T-cell (primary cell): ENCODE results near the gene SCAPER. TPM values are rescaled to one million over a fixed set of nuclear protein-coding genes. Genes with fewer than 3 reads are reported as not detected.
"Not testable (repeated sequence)": the region's sequence is repeated elsewhere in the genome, so short reads cannot be mapped to it uniquely, and the experiment has no call there.

ENCODE experiments used
- ATAC-seq, 4 experiments: fragments of 200-7000 bp in 3 of 4; fragments of 150-1000 bp in 1 of 4; cut with Tn5 transposase; replicated peaks in 1 of 4; 1 replicate in 3 of 4; 2 replicates in 1 of 4; pipeline ENCODE4 v1.10.0; 2021; ENCODE audit warnings: moderate library complexity in 3 of 4, mild to moderate bottlenecking in 2 of 4, moderate number of reproducible peaks in 1 of 4
- CTCF ChIA-PET, 2 donors: fragments of 300-600 bp; sonication (Branson Sonifier 250); formaldehyde crosslinking; loops; one replicate each; lab custom pipeline; 2022; ENCODE audit warnings: antibody characterized with exemption in 2 of 2; lab: Charles Lee
- POLR2A ChIA-PET, 2 donors: fragments of 300-600 bp; sonication (Branson Sonifier 250); formaldehyde crosslinking; loops; one replicate each; lab custom pipeline; 2022; ENCODE audit warnings: antibody characterized with exemption in 2 of 2; lab: Charles Lee
- DNase-seq, 35 experiments: peaks; one replicate each; pipeline versions ENCODE4 v3.0.0 to v3.0.0-alpha.2; 2013 to 2023
- H3K27ac ChIP-seq: one replicate; pipeline ENCODE4 v1.5.1; 2013; ENCODE audit warnings: low read length
- H3K27me3 ChIP-seq, 2 experiments: replicated peaks in 1 of 2; 1 replicate in 1 of 2; 2 replicates in 1 of 2; pipeline versions ENCODE4 v1.6.1 to v1.7.0; 2013; ENCODE audit warnings: low read length in 1 of 2, mixed read lengths in 1 of 2; ENCODE audit not compliant: control insufficient read depth in 2 of 2, insufficient read depth in 2 of 2; ENCODE audit errors: extremely low read depth in 1 of 2
- H3K36me3 ChIP-seq, 2 donors: 1 replicate in 1 of 2; 2 replicates in 1 of 2; pipeline versions ENCODE4 v1.6.1 to v1.7.0; 2013; ENCODE audit warnings: low read length in 1 of 2; ENCODE audit not compliant: control insufficient read depth in 2 of 2, insufficient read depth in 1 of 2; ENCODE audit errors: extremely low read depth in 1 of 2
- H3K4me1 ChIP-seq, 2 experiments: 1 replicate in 1 of 2; 2 replicates in 1 of 2; pipeline versions ENCODE4 v1.6.1 to v1.7.0; 2013; ENCODE audit warnings: low read length in 2 of 2, mixed read lengths in 1 of 2; ENCODE audit not compliant: insufficient read depth in 2 of 2, control insufficient read depth in 1 of 2; ENCODE audit errors: extremely low read depth in 1 of 2
- H3K4me3 ChIP-seq, 2 donors: 1 replicate in 1 of 2; 2 replicates in 1 of 2; pipeline versions ENCODE4 v1.5.1 to v1.7.0; 2013; ENCODE audit warnings: mild to moderate bottlenecking in 2 of 2, low read length in 1 of 2, moderate library complexity in 1 of 2; ENCODE audit not compliant: control insufficient read depth in 1 of 2; ENCODE audit errors: extremely low read depth in 1 of 2
- H3K9me3 ChIP-seq: 2 replicates; pipeline ENCODE4 v1.7.0; 2013
- H3K27ac Mint-ChIP-seq, 2 donors: one replicate each; pipeline ENCODE4 v1.8.0; 2020 to 2021; ENCODE audit warnings: mild to moderate bottlenecking in 2 of 2, mixed read lengths in 2 of 2
- H3K27me3 Mint-ChIP-seq, 2 donors: one replicate each; pipeline ENCODE4 v1.8.0; 2021 to 2022; ENCODE audit warnings: mixed read lengths in 2 of 2
- H3K36me3 Mint-ChIP-seq: one replicate; pipeline ENCODE4 v1.8.0; 2021; ENCODE audit warnings: mixed read lengths
- H3K4me1 Mint-ChIP-seq, 3 donors: one replicate each; pipeline ENCODE4 v1.8.0; 2020 to 2022; ENCODE audit warnings: mixed read lengths in 3 of 3, mild to moderate bottlenecking in 1 of 3
- H3K4me3 Mint-ChIP-seq, 3 donors: one replicate each; pipeline ENCODE4 v1.8.0; 2020 to 2022; ENCODE audit warnings: mild to moderate bottlenecking in 3 of 3, mixed read lengths in 3 of 3, moderate library complexity in 3 of 3
- H3K9me3 Mint-ChIP-seq, 3 donors: one replicate each; pipeline ENCODE4 v1.8.0; 2020 to 2022; ENCODE audit warnings: mixed read lengths in 3 of 3
- WGBS: methylation state at CpG from one replicate; pipeline ENCODE4 v1.1.5; 2013; ENCODE audit warnings: missing lambda C conversion rate; ENCODE audit not compliant: insufficient coverage; 5-methylcytosine and 5-hydroxymethylcytosine counted together
- total RNA-seq, 35 experiments: library from RNA in 6 of 35; stranded (reverse) in 6 of 35; fragments of 120-200 nt in 1 of 35; gene quantifications; one replicate each; pipeline versions ENCODE4 v1.2.1 to v1.2.4 and lab custom pipeline; 2013 to 2026

SCAPER gene
- total RNA-seq, 5 donors from 2014 or later (not counting 1 experiment from before 2014, with no cell fraction given), result 32.5 to 59.4 (median 44.1) TPM

DNA sequence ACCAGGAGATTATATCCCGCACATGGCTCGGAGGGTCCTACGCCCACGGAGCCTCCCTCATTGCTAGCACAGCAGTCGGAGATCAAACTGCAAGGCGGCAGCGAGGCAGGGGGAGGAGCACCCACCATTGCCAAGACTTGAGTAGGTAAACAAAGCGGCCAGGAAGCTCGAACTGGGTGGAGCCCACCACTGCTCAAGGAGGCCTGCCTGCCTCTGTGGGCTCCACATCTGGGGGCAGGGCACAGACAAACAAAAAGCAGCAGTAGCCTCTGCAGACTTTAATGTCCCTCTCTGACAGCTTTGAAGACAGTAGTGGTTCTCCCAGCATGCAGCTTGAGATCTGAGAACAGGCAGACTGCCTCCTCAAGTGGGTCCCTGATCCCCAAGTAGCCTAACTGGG, 86.2 kb downstream of the SCAPER start:
- H3K9me3 ChIP-seq, POLR2A ChIA-PET, H3K36me3 ChIP-seq, H3K4me3 ChIP-seq, ATAC-seq, CTCF ChIA-PET, H3K27ac ChIP-seq, H3K27me3 Mint-ChIP-seq, H3K27me3 ChIP-seq, H3K9me3 Mint-ChIP-seq, H3K4me1 ChIP-seq: not testable (repeated sequence)
- Mint-ChIP-seq H3K4me3 (peak overlapping the region; percentile 33 to 79 (median 55)), H3K36me3 (peaks cover 25% of the 10 kb centered on the region), H3K27ac (peak overlapping the region; percentile 67 to 75), H3K4me1 (peaks cover 14 to 50% (median 33%) of the 10 kb centered on the region in 3 donors)
- DNase-seq, result peak in 13 of 35 experiments; percentile 1 to 32 (median 5)
- 97% methylated on average over 9 of the region's 9 CpGs for WGBS

DNA sequence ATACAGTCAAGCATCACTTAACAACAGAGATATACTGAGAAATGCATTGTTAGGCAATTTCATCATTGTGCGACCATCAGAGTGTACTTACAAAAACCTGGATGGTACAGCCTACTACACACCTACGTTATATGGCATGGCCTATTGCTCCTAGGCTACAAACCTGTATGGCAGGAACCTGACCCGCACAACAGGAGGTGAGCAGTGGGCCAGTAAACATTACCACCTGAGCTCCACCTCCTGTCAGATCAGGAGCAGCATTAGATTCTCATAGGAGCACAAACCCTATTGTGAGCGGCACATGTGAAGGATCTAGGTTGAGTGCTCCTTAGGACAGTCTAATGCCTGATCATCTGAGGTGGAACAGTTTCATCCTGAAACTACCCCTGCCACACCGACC, 89.7 kb downstream of the SCAPER start:
- H3K4me1 ChIP-seq, result no peaks in the 10 kb centered on the region
- ATAC-seq (no peak), DNase-seq (no peak)
- Mint-ChIP-seq H3K36me3 (peaks cover 28% of the 10 kb centered on the region), H3K27me3 (no peaks in the 10 kb centered on the region), H3K4me3 (no peak overlapping the region), H3K9me3 (peaks cover 3 to 14% (median 4%) of the 10 kb centered on the region in 3 donors), H3K27ac (peak overlapping the region in 1 of 2 donors; percentile 4), H3K4me1 (peaks cover 22 to 51% (median 40%) of the 10 kb centered on the region in 3 donors)
- H3K27me3 ChIP-seq, result no peaks in the 10 kb centered on the region
- no peaks in the 10 kb centered on the region for H3K36me3 ChIP-seq
- WGBS, result 100% methylated on average over 1 of the region's 5 CpGs
- POLR2A ChIA-PET, result no interaction called here
- H3K27ac ChIP-seq, result no peak overlapping the region
- H3K9me3 ChIP-seq, result no peaks in the 10 kb centered on the region
- CTCF ChIA-PET, result no interaction called here
- H3K4me3 ChIP-seq, result no peak overlapping the region

DNA sequence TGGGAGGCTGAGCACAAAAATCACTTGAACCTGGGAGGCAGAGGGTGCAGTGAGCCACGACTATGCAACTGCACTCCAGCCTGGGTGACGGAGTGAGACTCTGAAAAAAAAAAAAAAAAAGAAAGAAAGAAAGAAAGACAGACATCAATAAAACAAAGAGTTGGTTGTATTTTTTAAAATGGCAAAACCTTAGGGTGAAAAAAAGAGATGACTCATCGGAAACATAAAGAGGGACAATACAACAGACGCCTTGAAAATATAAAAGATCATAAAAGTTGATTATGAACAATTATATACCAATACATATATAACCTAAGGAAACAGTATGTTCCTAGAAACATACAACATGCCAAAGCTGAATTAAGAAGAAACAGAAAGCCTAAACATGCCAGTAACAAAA, 92.8 kb downstream of the SCAPER start:
- peaks cover 18 to 35% (median 20%) of the 10 kb centered on the region in 3 donors for H3K4me1 Mint-ChIP-seq
- no peak overlapping the region for H3K4me3 Mint-ChIP-seq
- Histone ChIP-seq H3K27me3 (no peaks in the 10 kb centered on the region), H3K4me3 (peak overlapping the region in 1 of 2 donors; percentile 23), H3K27ac (no peak overlapping the region), H3K4me1 (no peaks in the 10 kb centered on the region), H3K9me3 (peaks cover 2% of the 10 kb centered on the region), H3K36me3 (no peaks in the 10 kb centered on the region)
- no peak for ATAC-seq
- POLR2A ChIA-PET, result no interaction called here
- CTCF ChIA-PET, result interaction anchor here in 1 of 2 donors (0.7 kb wide), 1 partner anchor 1436 kb away, joined by 4 read pairs; no protein-coding TSS in a partner anchor
- WGBS, result no CpG with 5 or more reads among the region's 4 CpGs
- H3K27me3 Mint-ChIP-seq, result no peaks in the 10 kb centered on the region
- H3K36me3 Mint-ChIP-seq, result peaks cover 31% of the 10 kb centered on the region
- peaks cover 0 to 17% (median 4%) of the 10 kb centered on the region in 3 donors for H3K9me3 Mint-ChIP-seq
- no peak for DNase-seq
- H3K27ac Mint-ChIP-seq, result no peak overlapping the region

DNA sequence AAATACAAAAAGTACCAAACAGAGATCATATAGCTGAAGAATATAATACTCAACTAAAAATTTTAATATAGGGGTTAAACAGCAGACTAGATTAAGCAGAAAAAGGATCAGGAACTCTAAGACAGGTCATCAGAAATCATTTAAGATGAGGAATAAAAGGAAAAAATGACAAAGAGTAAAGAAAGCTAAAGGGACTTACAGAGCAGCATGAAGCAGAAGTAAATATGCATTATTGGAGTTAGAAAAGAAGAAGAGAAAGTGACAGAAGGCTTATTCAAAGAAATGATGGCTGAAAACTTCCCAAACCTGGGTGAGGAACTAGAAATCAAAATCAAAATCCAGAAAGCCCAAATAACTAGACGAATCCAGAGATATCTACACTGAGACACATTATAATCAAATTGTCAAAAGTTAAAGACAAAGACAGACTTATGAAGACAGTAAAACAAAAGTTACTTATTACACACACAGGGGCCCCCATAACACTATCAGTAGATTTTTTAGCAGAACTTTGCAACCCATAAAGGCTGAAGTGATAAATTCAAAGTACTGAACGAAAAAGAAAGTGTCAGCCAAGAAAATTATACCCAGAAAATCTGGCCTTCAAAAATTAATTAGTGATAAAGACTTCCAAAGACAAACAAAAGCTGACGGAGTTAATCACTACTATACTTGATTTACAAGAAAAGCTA, 95.6 kb downstream of the SCAPER start:
- Mint-ChIP-seq H3K4me1 (peaks cover 6 to 21% (median 20%) of the 10 kb centered on the region in 3 donors), H3K27me3 (no peaks in the 10 kb centered on the region), H3K4me3 (no peak overlapping the region), H3K9me3 (peaks cover 0 to 15% (median 4%) of the 10 kb centered on the region in 3 donors), H3K27ac (no peak overlapping the region), H3K36me3 (peaks cover 25% of the 10 kb centered on the region)
- ChIA-PET POLR2A (interaction anchor here in 1 of 2 donors (0.7 kb wide), 1 partner anchor 19 kb away, joined by 5 read pairs; no protein-coding TSS in a partner anchor), CTCF (no interaction called here)
- Histone ChIP-seq H3K9me3 (peaks cover 2% of the 10 kb centered on the region), H3K36me3 (no peaks in the 10 kb centered on the region), H3K4me3 (no peak overlapping the region), H3K4me1 (no peaks in the 10 kb centered on the region), H3K27ac (no peak overlapping the region), H3K27me3 (no peaks in the 10 kb centered on the region)
- DNase-seq (no peak), ATAC-seq (no peak)
- no CpG with 5 or more reads among the region's 3 CpGs for WGBS

DNA sequence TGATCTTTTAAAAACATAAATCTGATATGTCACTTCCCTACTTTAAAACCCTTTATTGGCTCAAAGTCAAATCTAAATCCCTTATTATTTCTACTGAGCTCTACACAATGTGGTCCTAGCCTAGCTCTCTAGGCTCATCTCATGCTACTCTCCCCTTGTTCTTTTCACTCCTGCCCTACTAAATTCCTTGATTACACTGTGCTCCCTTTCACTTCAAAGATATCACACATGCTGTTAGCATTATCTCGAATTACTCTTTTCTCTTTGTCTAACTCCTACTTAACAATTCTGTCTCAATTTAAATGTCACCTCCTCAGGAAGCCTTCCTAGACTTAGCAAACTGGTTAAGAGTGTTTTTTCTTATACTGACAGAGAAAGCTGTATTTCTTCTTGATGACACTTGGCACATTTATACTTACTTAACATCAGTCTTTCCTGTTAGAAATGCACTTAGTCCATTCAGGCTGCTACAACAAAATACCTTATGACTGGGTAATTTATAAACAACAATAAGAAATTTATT, 102.0 kb downstream of the SCAPER start:
- ChIA-PET CTCF (no interaction called here), POLR2A (no interaction called here)
- H3K27me3 ChIP-seq, result no peaks in the 10 kb centered on the region
- ATAC-seq (no peak), DNase-seq (no peak)
- H3K4me3 Mint-ChIP-seq, result no peak overlapping the region
- H3K4me1 Mint-ChIP-seq, result no peaks in the 10 kb centered on the region
- WGBS, result no CpG with 5 or more reads among the region's 1 CpG
- no peaks in the 10 kb centered on the region for H3K9me3 ChIP-seq
- H3K4me3 ChIP-seq, result no peak overlapping the region
- no peaks in the 10 kb centered on the region for H3K9me3 Mint-ChIP-seq
- H3K36me3 ChIP-seq, result peaks cover 0 to 17% of the 10 kb centered on the region in 2 donors
- H3K36me3 Mint-ChIP-seq, result peaks cover 44% of the 10 kb centered on the region
- no peak overlapping the region for H3K27ac ChIP-seq
- H3K27me3 Mint-ChIP-seq, result no peaks in the 10 kb centered on the region
- H3K27ac Mint-ChIP-seq, result no peak overlapping the region
- no peaks in the 10 kb centered on the region for H3K4me1 ChIP-seq

DNA sequence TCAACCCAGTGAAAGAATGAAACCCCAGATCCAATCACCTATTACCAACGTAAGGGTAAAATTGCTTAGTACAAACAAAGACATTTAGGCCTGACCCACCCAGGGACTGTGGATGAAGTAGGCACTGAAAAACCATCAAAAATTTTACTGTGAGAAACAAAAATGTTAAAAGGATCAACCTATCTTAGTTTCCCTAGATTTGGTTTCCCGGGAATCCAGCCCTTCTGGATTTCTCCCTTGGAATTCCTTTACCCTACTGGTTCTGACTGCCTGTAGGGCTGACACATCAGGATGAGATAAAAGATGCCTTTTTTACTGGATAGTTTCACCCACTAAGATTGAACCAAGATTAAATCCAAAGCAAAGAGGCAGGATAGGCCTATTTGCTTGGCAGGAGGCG, 102.7 kb downstream of the SCAPER start:
- Mint-ChIP-seq H3K27me3 (no peaks in the 10 kb centered on the region), H3K9me3 (no peaks in the 10 kb centered on the region), H3K4me3 (no peak overlapping the region), H3K4me1 (no peaks in the 10 kb centered on the region), H3K27ac (no peak overlapping the region), H3K36me3 (peaks cover 49% of the 10 kb centered on the region)
- ATAC-seq, result no peak
- H3K4me1 ChIP-seq, result no peaks in the 10 kb centered on the region
- peaks cover 0 to 17% of the 10 kb centered on the region in 2 donors for H3K36me3 ChIP-seq
- no peak overlapping the region for H3K4me3 ChIP-seq
- CTCF ChIA-PET, result no interaction called here
- DNase-seq, result no peak
- H3K27ac ChIP-seq, result no peak overlapping the region
- POLR2A ChIA-PET, result no interaction called here
- no CpG with 5 or more reads among the region's 3 CpGs for WGBS
- H3K9me3 ChIP-seq, result no peaks in the 10 kb centered on the region
- H3K27me3 ChIP-seq, result no peaks in the 10 kb centered on the region
